A549 (cell line): ENCODE results near the gene PDZD2. TPM values are rescaled to one million over a fixed set of nuclear protein-coding genes. Genes with fewer than 3 reads are reported as not detected.

Experiments
- ATAC-seq, 2 experiments: fragments of 200-7000 bp in 1 of 2; fragments of >200 bp in 1 of 2; cut with Nextera tagmentation in 1 of 2; cut with Tn5 transposase in 1 of 2; 3 replicates each; pipeline versions ENCODE4 v1.8.0 to v1.9.1; 2018 to 2020; ENCODE audit warnings: mild to moderate bottlenecking in 1 of 2, moderate library complexity in 1 of 2
- CTCF ChIA-PET: fragments of 300-600 bp; sonication (Branson Sonifier 250); formaldehyde crosslinking; extraction: SDS; loops from one replicate; lab custom pipeline; 2021; ENCODE audit warnings: antibody characterized with exemption, inconsistent platforms; lab: Yijun Ruan, JAX
- POLR2A ChIA-PET: fragments of 350-600 bp; formaldehyde crosslinking; extraction: SDS; loops from one replicate; lab custom pipeline; 2021; ENCODE audit warnings: antibody characterized with exemption, inconsistent platforms; lab: Yijun Ruan, JAX
- DNase-seq, 2 experiments: peaks; one replicate each; pipeline versions ENCODE4 v3.0.0 to v3.0.0-alpha.2; 2011 to 2016; ENCODE audit warnings: low read depth in 1 of 2, low spot score in 1 of 2
- FAIRE-seq: peaks from 2 replicates; lab custom pipeline; 2011; peaks lifted over from hg19 to GRCh38; lab: Jason Lieb, UNC
- H3K27ac ChIP-seq, 2 experiments: fragments of >200 bp; sonication (Bioruptor Twin); formaldehyde crosslinking; 3 replicates each; pipeline ENCODE4 v1.5.1; 2016 to 2017
- H3K4me1 ChIP-seq: fragments of >200 bp; sonication (Bioruptor Twin); formaldehyde crosslinking; 3 replicates; pipeline ENCODE4 v1.6.1; 2016
- H3K4me2 ChIP-seq: fragments of >200 bp; sonication (Bioruptor Twin); formaldehyde crosslinking; 3 replicates; pipeline ENCODE4 v1.6.1; 2016
- H3K4me3 ChIP-seq: fragments of >200 bp; sonication (Bioruptor Twin); formaldehyde crosslinking; 3 replicates; pipeline ENCODE4 v1.5.1; 2016
- H3K9me3 ChIP-seq: fragments of >200 bp; sonication (Bioruptor Twin); formaldehyde crosslinking; 3 replicates; pipeline ENCODE4 v1.6.1; 2016
- CBX8 ChIP-seq: fragments of 200-600 bp; sonication (generic); IDR thresholded peaks from 2 replicates; pipeline ENCODE4 v1.6.1; 2016
- EHMT2 ChIP-seq: fragments of 200-600 bp; sonication (generic); IDR thresholded peaks from 2 replicates; pipeline ENCODE4 v1.6.1; 2016; ENCODE audit warnings: antibody characterized with exemption, low read depth, mild to moderate bottlenecking, moderate library complexity
- ESRRA ChIP-seq: fragments of 150-350 bp; IDR thresholded peaks from 2 replicates; pipeline ENCODE4 v1.6.1; 2014; ENCODE audit warnings: mild to moderate bottlenecking, low read length, borderline replicate concordance
- FOSB ChIP-seq: fragments of 250-450 bp; sonication (Bioruptor Pico); IDR thresholded peaks from 2 replicates; pipeline ENCODE4 v1.5.0; 2020; ENCODE audit warnings: mild to moderate bottlenecking, moderate library complexity
- JUNB ChIP-seq: fragments of >200 bp; sonication (Bioruptor Twin); formaldehyde crosslinking; IDR thresholded peaks from 2 replicates; pipeline ENCODE4 v1.6.1; 2016
- KDM1A ChIP-seq: fragments of 200-600 bp; sonication (generic); IDR thresholded peaks from 2 replicates; pipeline ENCODE4 v1.6.1; 2016; ENCODE audit warnings: low read depth, mild to moderate bottlenecking
- KDM5A ChIP-seq: fragments of 200-600 bp; sonication (generic); IDR thresholded peaks from 2 replicates; pipeline ENCODE4 v1.6.1; 2016; ENCODE audit warnings: antibody characterized with exemption, mild to moderate bottlenecking
- RAD21 ChIP-seq, 2 experiments: fragments of >200 bp in 1 of 2; sonication (Bioruptor Twin) in 1 of 2; formaldehyde crosslinking in 1 of 2; IDR thresholded peaks in 1 of 2; conservative IDR thresholded peaks in 1 of 2; 2 replicates in 1 of 2; 3 replicates in 1 of 2; pipeline ENCODE4 v1.6.1; 2012 to 2018; ENCODE audit warnings: inconsistent platforms in 1 of 2
- RCOR1 ChIP-seq: fragments of 150-350 bp; IDR thresholded peaks from 2 replicates; pipeline ENCODE4 v1.6.1; 2014; ENCODE audit warnings: antibody characterized with exemption, low read length, low read depth
- RNF2 ChIP-seq: fragments of 200-600 bp; sonication (generic); IDR thresholded peaks from 2 replicates; pipeline ENCODE4 v1.6.1; 2016; ENCODE audit warnings: low read depth, mild to moderate bottlenecking, antibody characterized with exemption, moderate library complexity, borderline replicate concordance
- ZFP36 ChIP-seq: fragments of 450-650 bp; IDR thresholded peaks from 2 replicates; pipeline ENCODE4 v1.6.1; 2014; ENCODE audit warnings: borderline replicate concordance; ENCODE audit not compliant: partially characterized antibody
- ZNF302 ChIP-seq: fragments of 250-450 bp; sonication (Bioruptor Pico); IDR thresholded peaks from 2 replicates; pipeline ENCODE4 v1.9.0; 2021; ENCODE audit warnings: inconsistent platforms, mild to moderate bottlenecking, moderate library complexity
- ZSCAN20 ChIP-seq: fragments of 250-450 bp; sonication (Bioruptor Pico); IDR thresholded peaks from 2 replicates; pipeline ENCODE4 v1.8.0; 2022; ENCODE audit warnings: mild to moderate bottlenecking, moderate library complexity
- WGBS: methylation state at CpG from one replicate; pipeline ENCODE4 v1.1.6; 2017; ENCODE audit errors: missing lambda C conversion rate; 5-methylcytosine and 5-hydroxymethylcytosine counted together
- polyA plus RNA-seq, 4 experiments: library from polyadenylated mRNA; depleted of rRNA in 3 of 4; stranded (reverse); fragments of >200 nt; fragmentation: RNase III in 1 of 4; extraction: RNeasy Plus Mini Kit Qiagen cat#74134 plus additional on column Dnase treatment in 1 of 4; gene quantifications; 2 replicates in 3 of 4; 3 replicates in 1 of 4; pipeline ENCODE4 v1.2.3, GENCODE V29; 2011 to 2017
- TF ChIP-seq, protein P1 (sequence below): fragments of 450-650 bp; IDR thresholded peaks from 2 replicates; pipeline ENCODE4 v1.6.1; 2014; ENCODE audit warnings: antibody characterized with exemption
- TF ChIP-seq, protein P2 (sequence below): IDR thresholded peaks from 2 replicates; pipeline ENCODE4 v1.6.1; 2012; ENCODE audit warnings: low read depth, borderline replicate concordance
- TF ChIP-seq, protein P3 (sequence below): fragments of 200-600 bp; sonication (generic); IDR thresholded peaks from 2 replicates; pipeline ENCODE4 v1.6.1; 2016; ENCODE audit warnings: antibody characterized with exemption, mild to moderate bottlenecking, moderate library complexity
- TF ChIP-seq, protein P4 (sequence below): fragments of 250-450 bp; sonication (Bioruptor Pico); IDR thresholded peaks from 2 replicates; pipeline ENCODE4 v1.5.0; 2020; ENCODE audit warnings: low read depth, mild to moderate bottlenecking, moderate library complexity
- TF ChIP-seq, protein P5 (sequence below): fragments of 250-450 bp; sonication (Bioruptor Pico); IDR thresholded peaks from 2 replicates; pipeline ENCODE4 v1.5.0; 2021; ENCODE audit warnings: mild to moderate bottlenecking, moderate library complexity, borderline replicate concordance
- TF ChIP-seq, protein P6 (sequence below): IDR thresholded peaks from 2 replicates; pipeline ENCODE4 v1.6.1; 2012

Gene PDZD2
- polyA plus RNA-seq, 2 of the 4 experiments (the other 2 are of a cell fraction), result 0.06 to 0.09 TPM

DNA sequence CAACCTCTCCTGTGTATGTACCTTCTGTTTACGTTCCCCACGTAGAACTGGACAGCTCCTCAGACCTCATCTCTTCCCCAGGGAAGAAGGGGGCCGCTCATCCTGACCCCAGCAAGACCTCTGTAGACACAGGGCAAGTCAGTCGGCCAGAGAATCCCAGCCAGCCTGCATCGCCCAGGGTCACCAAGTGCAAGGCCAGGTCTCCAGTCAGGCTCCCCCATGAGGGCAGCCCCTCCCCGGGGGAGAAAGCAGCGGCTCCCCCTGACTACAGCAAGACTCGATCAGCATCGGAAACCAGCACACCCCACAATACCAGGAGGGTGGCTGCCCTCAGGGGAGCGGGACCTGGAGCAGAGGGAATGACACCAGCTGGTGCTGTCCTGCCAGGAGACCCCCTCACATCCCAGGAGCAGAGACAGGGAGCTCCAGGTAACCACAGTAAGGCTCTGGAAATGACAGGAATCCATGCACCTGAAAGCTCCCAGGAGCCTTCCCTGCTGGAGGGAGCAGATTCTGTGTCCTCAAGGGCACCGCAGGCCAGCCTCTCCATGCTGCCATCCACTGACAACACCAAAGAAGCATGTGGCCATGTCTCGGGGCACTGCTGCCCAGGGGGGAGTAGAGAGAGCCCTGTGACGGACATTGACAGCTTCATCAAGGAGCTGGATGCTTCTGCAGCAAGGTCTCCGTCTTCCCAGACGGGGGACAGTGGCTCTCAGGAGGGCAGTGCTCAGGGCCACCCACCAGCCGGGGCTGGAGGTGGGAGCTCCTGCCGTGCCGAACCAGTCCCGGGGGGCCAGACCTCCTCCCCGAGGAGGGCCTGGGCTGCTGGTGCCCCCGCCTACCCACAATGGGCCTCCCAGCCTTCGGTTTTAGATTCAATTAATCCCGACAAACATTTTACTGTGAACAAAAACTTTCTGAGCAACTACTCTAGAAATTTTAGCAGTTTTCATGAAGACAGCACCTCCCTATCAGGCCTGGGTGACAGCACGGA, 448.5 kb downstream of the PDZD2 start:
- POLR2A ChIA-PET, result no interaction called here

DNA sequence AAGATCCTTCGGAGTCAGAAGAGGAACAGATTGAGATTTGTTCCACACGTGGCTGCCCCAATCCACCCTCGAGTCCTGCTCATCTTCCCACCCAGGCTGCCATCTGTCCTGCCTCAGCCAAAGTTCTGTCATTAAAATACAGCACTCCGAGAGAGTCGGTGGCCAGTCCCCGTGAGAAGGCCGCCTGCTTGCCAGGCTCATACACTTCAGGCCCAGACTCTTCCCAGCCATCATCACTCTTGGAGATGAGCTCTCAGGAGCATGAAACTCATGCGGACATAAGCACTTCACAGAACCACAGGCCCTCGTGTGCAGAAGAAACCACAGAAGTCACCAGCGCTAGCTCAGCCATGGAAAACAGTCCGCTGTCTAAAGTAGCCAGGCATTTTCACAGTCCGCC, 449.3 kb downstream of the PDZD2 start:
- no peak for FAIRE-seq
- Histone ChIP-seq H3K4me2 (no peak overlapping the region), H3K4me1 (0 out of 3 replicates have a peak, but pooled peaks cover 3% of the 10 kb centered on the region), H3K9me3 (no peaks in the 10 kb centered on the region), H3K27ac (no peak overlapping the region), H3K4me3 (no peak overlapping the region)
- ATAC-seq, result no peak
- no peak for DNase-seq
- CTCF ChIA-PET, result interaction anchor here (1.0 to 4.4 kb wide), 5 partner anchors 11 to 450 kb away, joined by 3 to 26 read pairs (median 3); partner anchors contain the start of gene PDZD2
- 84% methylated on average over 12 of the region's 12 CpGs for WGBS
- POLR2A ChIA-PET, result no interaction called here
- TF ChIP-seq EHMT2, result no peak
- no peak for TF ChIP-seq KDM1A
- TF ChIP-seq RAD21 (conservative IDR thresholded peaks at IDR 0.05 in 1 of 2, IDR thresholded peaks at IDR 0.05 in 1 of 2), result no peak
- TF ChIP-seq, protein P1, sequence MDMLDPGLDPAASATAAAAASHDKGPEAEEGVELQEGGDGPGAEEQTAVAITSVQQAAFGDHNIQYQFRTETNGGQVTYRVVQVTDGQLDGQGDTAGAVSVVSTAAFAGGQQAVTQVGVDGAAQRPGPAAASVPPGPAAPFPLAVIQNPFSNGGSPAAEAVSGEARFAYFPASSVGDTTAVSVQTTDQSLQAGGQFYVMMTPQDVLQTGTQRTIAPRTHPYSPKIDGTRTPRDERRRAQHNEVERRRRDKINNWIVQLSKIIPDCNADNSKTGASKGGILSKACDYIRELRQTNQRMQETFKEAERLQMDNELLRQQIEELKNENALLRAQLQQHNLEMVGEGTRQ, result no peak
- TF ChIP-seq ZFP36, result no peak
- TF ChIP-seq RCOR1, result no peak
- TF ChIP-seq ESRRA, result no peak
- TF ChIP-seq ZSCAN20 (CRISPR knock-in tag), result no peak

More for the DNA sequence above, 448.5 kb downstream of the PDZD2 start:
- no peak for DNase-seq
- FAIRE-seq, result no peak
- Histone ChIP-seq H3K27ac (no peak overlapping the region), H3K4me2 (no peak overlapping the region), H3K9me3 (no peaks in the 10 kb centered on the region), H3K4me1 (no peaks in the 10 kb centered on the region), H3K4me3 (no peak overlapping the region)
- 0 out of 6 replicates have a peak, but pooled peaks of 1 of the 2 experiments have one; percentile 17 for ATAC-seq
- CTCF ChIA-PET, result interaction anchor here (1.0 to 4.4 kb wide), 6 partner anchors 9 to 449 kb away, joined by 3 to 26 read pairs (median 4); partner anchors contain the start of gene PDZD2
- TF ChIP-seq ZNF302 (CRISPR knock-in tag) (no peak), JUNB (no peak), RNF2 (no peak)
- TF ChIP-seq, protein P2, sequence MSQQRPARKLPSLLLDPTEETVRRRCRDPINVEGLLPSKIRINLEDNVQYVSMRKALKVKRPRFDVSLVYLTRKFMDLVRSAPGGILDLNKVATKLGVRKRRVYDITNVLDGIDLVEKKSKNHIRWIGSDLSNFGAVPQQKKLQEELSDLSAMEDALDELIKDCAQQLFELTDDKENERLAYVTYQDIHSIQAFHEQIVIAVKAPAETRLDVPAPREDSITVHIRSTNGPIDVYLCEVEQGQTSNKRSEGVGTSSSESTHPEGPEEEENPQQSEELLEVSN, result no peak
- WGBS, result 73% methylated on average over 20 of the region's 24 CpGs

DNA sequence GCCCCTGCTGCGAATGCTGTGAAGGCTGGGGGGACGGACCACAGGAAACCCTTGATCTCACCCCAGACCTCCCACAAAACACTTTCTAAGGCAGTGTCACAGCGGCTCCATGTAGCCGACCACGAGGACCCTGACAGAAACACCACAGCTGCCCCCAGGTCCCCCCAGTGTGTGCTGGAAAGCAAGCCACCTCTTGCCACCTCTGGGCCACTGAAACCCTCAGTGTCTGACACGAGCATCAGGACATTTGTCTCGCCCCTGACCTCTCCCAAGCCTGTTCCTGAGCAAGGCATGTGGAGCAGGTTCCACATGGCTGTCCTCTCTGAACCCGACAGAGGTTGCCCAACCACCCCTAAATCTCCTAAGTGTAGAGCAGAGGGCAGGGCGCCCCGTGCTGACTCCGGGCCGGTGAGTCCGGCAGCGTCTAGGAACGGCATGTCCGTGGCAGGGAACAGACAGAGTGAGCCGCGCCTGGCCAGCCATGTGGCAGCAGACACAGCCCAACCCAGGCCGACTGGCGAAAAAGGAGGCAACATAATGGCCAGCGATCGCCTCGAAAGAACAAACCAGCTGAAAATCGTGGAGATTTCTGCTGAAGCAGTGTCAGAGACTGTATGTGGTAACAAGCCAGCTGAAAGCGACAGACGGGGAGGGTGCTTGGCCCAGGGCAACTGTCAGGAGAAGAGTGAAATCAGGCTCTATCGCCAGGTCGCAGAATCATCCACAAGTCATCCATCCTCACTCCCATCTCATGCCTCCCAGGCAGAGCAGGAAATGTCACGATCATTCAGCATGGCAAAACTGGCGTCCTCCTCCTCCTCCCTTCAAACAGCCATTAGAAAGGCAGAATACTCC, 450.4 kb downstream of the PDZD2 start:
- H3K27ac ChIP-seq, result no peak overlapping the region
- FAIRE-seq, result no peak
- no peaks in the 10 kb centered on the region for H3K9me3 ChIP-seq
- no peak for DNase-seq
- H3K4me1 ChIP-seq, result 0 out of 3 replicates have a peak, but pooled peaks cover 3% of the 10 kb centered on the region
- no peak for ATAC-seq
- no peak overlapping the region for H3K4me2 ChIP-seq
- POLR2A ChIA-PET, result no interaction called here
- CTCF ChIA-PET, result interaction anchor here (1.2 to 5.4 kb wide), 4 partner anchors 12 to 415 kb away, joined by 3 to 53 read pairs (median 8); no protein-coding TSS in a partner anchor
- no peak overlapping the region for H3K4me3 ChIP-seq
- 83% methylated on average over 26 of the region's 30 CpGs for WGBS
- no peak for TF ChIP-seq KDM5A
- TF ChIP-seq, protein P3, sequence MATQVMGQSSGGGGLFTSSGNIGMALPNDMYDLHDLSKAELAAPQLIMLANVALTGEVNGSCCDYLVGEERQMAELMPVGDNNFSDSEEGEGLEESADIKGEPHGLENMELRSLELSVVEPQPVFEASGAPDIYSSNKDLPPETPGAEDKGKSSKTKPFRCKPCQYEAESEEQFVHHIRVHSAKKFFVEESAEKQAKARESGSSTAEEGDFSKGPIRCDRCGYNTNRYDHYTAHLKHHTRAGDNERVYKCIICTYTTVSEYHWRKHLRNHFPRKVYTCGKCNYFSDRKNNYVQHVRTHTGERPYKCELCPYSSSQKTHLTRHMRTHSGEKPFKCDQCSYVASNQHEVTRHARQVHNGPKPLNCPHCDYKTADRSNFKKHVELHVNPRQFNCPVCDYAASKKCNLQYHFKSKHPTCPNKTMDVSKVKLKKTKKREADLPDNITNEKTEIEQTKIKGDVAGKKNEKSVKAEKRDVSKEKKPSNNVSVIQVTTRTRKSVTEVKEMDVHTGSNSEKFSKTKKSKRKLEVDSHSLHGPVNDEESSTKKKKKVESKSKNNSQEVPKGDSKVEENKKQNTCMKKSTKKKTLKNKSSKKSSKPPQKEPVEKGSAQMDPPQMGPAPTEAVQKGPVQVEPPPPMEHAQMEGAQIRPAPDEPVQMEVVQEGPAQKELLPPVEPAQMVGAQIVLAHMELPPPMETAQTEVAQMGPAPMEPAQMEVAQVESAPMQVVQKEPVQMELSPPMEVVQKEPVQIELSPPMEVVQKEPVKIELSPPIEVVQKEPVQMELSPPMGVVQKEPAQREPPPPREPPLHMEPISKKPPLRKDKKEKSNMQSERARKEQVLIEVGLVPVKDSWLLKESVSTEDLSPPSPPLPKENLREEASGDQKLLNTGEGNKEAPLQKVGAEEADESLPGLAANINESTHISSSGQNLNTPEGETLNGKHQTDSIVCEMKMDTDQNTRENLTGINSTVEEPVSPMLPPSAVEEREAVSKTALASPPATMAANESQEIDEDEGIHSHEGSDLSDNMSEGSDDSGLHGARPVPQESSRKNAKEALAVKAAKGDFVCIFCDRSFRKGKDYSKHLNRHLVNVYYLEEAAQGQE, result no peak
- no peak for TF ChIP-seq ZNF302 (CRISPR knock-in tag)
- no peak for TF ChIP-seq FOSB (CRISPR knock-in tag)
- TF ChIP-seq, protein P4, sequence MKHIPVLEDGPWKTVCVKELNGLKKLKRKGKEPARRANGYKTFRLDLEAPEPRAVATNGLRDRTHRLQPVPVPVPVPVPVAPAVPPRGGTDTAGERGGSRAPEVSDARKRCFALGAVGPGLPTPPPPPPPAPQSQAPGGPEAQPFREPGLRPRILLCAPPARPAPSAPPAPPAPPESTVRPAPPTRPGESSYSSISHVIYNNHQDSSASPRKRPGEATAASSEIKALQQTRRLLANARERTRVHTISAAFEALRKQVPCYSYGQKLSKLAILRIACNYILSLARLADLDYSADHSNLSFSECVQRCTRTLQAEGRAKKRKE (CRISPR knock-in tag), result no peak
- TF ChIP-seq, protein P5, sequence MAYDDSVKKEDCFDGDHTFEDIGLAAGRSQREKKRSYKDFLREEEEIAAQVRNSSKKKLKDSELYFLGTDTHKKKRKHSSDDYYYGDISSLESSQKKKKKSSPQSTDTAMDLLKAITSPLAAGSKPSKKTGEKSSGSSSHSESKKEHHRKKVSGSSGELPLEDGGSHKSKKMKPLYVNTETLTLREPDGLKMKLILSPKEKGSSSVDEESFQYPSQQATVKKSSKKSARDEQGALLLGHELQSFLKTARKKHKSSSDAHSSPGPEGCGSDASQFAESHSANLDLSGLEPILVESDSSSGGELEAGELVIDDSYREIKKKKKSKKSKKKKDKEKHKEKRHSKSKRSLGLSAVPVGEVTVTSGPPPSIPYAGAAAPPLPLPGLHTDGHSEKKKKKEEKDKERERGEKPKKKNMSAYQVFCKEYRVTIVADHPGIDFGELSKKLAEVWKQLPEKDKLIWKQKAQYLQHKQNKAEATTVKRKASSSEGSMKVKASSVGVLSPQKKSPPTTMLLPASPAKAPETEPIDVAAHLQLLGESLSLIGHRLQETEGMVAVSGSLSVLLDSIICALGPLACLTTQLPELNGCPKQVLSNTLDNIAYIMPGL (CRISPR knock-in tag), result no peak
- TF ChIP-seq CBX8, result no peak
- TF ChIP-seq, protein P6, sequence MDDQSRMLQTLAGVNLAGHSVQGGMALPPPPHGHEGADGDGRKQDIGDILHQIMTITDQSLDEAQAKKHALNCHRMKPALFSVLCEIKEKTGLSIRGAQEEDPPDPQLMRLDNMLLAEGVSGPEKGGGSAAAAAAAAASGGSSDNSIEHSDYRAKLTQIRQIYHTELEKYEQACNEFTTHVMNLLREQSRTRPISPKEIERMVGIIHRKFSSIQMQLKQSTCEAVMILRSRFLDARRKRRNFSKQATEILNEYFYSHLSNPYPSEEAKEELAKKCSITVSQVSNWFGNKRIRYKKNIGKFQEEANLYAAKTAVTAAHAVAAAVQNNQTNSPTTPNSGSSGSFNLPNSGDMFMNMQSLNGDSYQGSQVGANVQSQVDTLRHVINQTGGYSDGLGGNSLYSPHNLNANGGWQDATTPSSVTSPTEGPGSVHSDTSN, result no peak
